Right lobe of liver (tissue), 4 donors: ENCODE results near the gene NDC1.
"Not testable (repeated sequence)": the region's sequence is repeated elsewhere in the genome, so short reads cannot be mapped to it uniquely, and the experiment has no call there.

Experiments used
- POLR2A ChIP-seq: fragments of 450-650 bp; IDR thresholded peaks from one replicate; pipeline ENCODE4 v1.6.1; 2017; ENCODE audit warnings: antibody characterized with exemption, mild to moderate bottlenecking
- TF ChIP-seq, protein P1 (sequence below), 4 donors: fragments of 200-600 bp in 3 of 4; fragments of 450-650 bp in 1 of 4; IDR thresholded peaks; one replicate each; pipeline versions ENCODE4 v1.5.1 to v1.8.0; 2016 to 2022; ENCODE audit warnings: antibody characterized with exemption in 4 of 4, mild to moderate bottlenecking in 2 of 4
- donor health status: DM: no; HTN: no; CAD: no.
- donor health status: DM: no; HTN: no; CAD: no.
- donor health status: DM: no; HTN: yes; CAD: no.

DNA sequence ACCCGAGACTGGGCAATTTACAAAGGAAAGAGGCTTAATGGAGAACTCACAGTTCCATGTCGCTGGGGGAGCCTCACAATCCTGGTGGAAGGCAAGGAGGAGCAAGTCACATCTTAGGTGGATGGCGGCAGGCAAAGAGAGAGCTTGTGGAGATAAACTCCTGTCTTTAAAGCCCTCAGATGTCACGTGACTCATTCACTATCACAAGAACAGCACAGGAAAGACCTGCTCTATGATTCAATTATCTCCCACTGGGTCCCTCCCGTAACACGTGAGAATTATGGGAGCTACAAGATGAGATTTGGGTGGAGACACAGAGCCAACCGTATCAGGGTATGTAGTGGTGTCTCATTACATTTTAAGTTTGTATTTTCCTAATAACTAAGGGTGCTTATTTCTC lies 77.6 kb downstream of the NDC1 start:
- TF ChIP-seq, protein P1, sequence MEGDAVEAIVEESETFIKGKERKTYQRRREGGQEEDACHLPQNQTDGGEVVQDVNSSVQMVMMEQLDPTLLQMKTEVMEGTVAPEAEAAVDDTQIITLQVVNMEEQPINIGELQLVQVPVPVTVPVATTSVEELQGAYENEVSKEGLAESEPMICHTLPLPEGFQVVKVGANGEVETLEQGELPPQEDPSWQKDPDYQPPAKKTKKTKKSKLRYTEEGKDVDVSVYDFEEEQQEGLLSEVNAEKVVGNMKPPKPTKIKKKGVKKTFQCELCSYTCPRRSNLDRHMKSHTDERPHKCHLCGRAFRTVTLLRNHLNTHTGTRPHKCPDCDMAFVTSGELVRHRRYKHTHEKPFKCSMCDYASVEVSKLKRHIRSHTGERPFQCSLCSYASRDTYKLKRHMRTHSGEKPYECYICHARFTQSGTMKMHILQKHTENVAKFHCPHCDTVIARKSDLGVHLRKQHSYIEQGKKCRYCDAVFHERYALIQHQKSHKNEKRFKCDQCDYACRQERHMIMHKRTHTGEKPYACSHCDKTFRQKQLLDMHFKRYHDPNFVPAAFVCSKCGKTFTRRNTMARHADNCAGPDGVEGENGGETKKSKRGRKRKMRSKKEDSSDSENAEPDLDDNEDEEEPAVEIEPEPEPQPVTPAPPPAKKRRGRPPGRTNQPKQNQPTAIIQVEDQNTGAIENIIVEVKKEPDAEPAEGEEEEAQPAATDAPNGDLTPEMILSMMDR (IDR thresholded peaks at IDR 0.05): not testable (repeated sequence)
- not testable (repeated sequence) for TF ChIP-seq POLR2A
